Gastrocnemius medialis (tissue), 4 donors: ENCODE data around the gene CCDC112.

Source experiments
- POLR2A ChIP-seq, 2 donors: fragments of 450-650 bp; IDR thresholded peaks; one replicate each; pipeline ENCODE4 v1.6.1; 2017; ENCODE audit warnings: antibody characterized with exemption in 2 of 2, mild to moderate bottlenecking in 2 of 2, moderate library complexity in 2 of 2
- TF ChIP-seq, protein P1 (sequence below), 5 experiments: fragments of 450-650 bp in 3 of 5; fragments of 200-600 bp in 2 of 5; sonication (generic) in 2 of 5; IDR thresholded peaks in 4 of 5; conservative IDR thresholded peaks in 1 of 5; 1 replicate in 4 of 5; 2 replicates in 1 of 5; pipeline ENCODE4 v1.5.1; 2016 to 2019; ENCODE audit warnings: antibody characterized with exemption in 5 of 5, mild to moderate bottlenecking in 3 of 5, moderate library complexity in 3 of 5

DNA sequence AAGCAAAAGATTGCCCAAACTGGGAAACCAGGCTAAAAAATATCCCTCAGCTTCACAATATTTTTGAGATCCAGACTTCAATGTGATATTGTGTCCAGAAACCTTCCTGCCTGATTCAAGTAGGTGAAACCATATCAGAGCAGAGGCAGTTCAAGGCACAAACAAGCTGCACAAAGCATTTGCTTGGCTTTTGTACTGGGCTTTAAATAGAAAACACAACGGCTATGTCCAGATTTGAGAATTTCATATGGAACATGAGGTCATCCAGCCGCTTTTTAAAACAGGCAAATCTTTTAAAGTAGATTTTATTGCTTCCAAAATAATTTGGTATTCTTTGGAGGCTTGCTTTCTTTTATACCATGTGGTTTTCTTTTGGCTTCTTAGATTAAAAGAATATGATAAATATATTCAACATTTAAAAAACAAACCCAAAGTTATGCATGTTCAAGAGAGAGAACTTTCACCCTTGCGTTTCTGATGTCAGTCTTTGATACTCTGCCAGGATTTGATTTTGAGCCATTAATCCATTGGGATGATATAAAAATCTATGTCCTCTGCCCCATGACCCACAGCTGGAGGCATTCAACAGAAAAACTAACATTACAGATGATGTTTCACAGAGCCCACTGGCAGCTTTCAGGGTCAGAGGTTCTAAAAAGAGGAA is 29.0 kb upstream of the CCDC112 start:
- TF ChIP-seq, protein P1, sequence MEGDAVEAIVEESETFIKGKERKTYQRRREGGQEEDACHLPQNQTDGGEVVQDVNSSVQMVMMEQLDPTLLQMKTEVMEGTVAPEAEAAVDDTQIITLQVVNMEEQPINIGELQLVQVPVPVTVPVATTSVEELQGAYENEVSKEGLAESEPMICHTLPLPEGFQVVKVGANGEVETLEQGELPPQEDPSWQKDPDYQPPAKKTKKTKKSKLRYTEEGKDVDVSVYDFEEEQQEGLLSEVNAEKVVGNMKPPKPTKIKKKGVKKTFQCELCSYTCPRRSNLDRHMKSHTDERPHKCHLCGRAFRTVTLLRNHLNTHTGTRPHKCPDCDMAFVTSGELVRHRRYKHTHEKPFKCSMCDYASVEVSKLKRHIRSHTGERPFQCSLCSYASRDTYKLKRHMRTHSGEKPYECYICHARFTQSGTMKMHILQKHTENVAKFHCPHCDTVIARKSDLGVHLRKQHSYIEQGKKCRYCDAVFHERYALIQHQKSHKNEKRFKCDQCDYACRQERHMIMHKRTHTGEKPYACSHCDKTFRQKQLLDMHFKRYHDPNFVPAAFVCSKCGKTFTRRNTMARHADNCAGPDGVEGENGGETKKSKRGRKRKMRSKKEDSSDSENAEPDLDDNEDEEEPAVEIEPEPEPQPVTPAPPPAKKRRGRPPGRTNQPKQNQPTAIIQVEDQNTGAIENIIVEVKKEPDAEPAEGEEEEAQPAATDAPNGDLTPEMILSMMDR (IDR thresholded peaks at IDR 0.05 in 4 of 5, conservative IDR thresholded peaks at IDR 0.05 in 1 of 5) = no peak
- no peak for TF ChIP-seq POLR2A (IDR thresholded peaks at IDR 0.05)
